HG03432 (cell line): ENCODE results near the gene STX8.

ENCODE experiments used
- ATAC-seq: cut with Tn5 transposase; IDR thresholded peaks from one replicate; pipeline ENCODE4 v1.9.1; 2021; ENCODE audit warnings: mild to moderate bottlenecking, moderate library complexity; ENCODE audit not compliant: unreplicated experiment

Gene STX8

DNA sequence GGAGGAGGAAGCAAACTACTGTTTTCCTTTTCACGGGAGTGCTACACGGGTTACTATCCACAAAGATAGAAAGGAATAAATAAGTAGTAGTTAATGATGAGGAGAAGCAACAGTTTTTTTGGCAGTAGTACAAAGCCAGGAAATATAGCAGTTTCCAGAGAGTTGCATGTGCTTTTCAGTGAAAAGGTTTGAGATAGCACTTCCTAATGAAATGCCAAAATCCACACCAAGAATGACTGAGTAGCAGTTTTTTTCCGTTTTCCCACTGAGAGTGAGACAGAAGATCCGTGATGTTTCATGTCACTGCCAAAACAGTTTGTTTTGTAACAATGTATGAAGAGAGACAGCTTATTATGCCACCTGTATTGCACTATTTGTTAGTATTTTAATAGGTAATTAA, 129.1 kb downstream of the STX8 start:
- ATAC-seq = no peak

- ATAC-seq = no peak
Observed at GRCh38 chr17:9445424-9445823, 130.2 kb downstream of the STX8 start.

DNA sequence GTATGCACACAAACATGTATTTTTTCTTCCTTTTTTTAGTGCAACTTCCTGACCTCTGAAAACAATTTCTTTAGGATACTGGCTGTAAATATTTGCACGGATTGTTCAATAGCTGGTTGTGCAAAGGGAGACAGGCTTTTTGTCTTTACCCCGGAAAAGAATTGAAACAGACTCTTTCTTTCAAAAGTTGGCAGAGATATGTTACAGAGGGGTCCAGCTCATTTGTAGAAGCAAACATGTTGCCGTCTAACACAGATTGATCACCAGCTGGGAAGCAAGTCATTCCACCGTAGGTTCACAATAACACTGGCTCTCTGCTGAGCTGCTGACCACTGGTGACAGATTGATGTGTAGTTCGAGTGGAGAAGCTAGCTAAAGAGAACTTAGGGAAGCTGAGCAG, 130.9 kb downstream of the STX8 start:
- ATAC-seq = no peak

DNA sequence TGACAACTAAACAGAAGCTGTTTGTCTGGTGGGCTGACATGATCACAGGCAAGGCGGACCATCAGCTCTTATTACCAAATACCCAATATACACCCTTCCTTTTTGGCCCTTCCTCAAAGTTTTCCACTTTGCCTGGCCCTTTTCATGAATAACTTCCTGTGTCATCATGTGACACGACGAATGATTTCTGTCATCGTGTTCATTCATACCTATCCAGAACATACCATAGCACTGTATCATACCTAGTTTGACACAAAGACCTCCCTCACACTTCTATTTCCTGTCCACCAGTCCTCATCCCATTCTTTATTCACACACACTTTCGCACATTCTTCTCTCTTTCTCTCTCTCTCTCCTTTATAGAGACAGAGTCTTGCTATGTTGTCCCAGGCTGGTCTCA, 131.8 kb downstream of the STX8 start:
- no peak for ATAC-seq

- no peak for ATAC-seq
Observed at GRCh38 chr17:9439851-9440250, 135.8 kb downstream of the STX8 start.

- no peak for ATAC-seq
Observed at GRCh38 chr17:9436630-9437029, 139.0 kb downstream of the STX8 start.

DNA sequence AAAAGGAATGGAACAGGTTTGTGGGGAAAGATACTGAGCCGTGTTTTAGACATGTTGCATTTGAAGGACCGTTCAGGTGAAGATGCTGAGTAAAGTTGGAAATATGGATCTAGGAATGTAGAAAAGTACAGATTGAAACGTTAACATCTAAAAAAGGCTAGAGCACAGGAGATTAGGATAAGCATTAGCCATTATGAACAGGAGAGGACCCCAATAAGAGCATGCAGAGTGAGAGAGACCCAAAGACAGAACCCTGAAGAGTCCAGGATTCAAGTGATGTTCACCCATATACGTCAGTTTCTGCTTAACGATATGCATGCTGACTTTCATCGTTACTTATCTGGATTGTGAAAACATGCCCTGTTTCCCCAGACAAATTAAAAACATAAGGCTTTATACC, 140.5 kb downstream of the STX8 start:
- no peak for ATAC-seq

GRCh38 chr17:9434642-9435057, 141.0 kb downstream of the STX8 start:
- no peak for ATAC-seq

GRCh38 chr17:9432934-9433421, 142.6 kb downstream of the STX8 start:
- ATAC-seq = no peak

DNA sequence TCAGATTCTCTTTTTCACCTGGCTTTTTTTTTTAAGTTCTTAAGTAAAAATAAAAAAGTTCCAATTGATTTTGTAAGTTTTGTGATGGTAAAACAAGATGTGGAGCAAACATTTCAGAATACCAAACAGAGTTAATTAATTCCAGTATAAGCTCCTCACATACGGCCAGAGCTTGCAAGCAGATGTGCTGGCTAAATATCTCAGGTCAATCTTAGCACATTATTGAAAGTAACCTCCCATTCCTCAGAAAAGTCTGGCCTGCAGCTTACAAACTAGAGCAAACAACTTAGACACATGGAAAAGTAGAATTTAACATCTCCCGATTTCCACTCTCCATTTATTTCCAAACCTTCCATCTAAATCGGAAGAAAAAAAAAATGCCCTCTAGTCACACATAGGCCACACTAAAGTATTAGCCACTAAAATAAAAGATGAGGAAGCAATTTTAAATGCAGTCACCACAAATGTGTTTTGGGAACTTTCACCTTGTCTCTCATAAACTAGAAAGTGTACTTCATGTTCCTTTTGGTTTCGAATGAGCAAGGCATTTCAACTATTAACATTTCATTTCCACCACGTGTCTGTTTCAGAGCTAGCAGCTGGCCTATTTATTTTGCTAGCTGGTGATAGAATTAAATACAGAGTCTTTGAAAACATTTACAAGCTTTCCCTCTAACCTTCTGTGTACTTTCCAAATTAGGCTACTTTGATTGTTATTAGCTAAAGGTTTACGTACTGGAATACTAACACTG, 143.3 kb downstream of the STX8 start:
- peak; percentile 80 for ATAC-seq

DNA sequence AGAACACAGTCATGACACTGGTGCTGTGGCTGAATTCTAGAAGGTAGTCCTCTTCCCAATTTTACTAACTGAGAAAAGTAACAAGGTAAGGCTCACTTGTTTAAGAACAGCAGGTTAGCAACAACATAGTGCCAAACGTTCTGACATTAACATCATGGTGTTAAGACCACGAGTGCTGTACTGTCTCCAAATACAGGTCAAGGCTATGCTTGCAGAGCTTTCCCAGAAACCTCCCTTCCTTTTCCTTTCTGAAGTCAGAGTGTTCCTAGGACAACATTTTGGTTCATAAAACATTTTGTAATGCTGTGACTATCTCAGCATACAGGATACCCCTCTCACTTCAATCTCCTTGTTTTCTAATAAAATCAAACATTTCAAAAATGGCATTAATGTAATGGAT, 144.0 kb downstream of the STX8 start:
- no peak for ATAC-seq

- no peak for ATAC-seq
Observed at GRCh38 chr17:9427465-9428315, 147.9 kb downstream of the STX8 start.

DNA sequence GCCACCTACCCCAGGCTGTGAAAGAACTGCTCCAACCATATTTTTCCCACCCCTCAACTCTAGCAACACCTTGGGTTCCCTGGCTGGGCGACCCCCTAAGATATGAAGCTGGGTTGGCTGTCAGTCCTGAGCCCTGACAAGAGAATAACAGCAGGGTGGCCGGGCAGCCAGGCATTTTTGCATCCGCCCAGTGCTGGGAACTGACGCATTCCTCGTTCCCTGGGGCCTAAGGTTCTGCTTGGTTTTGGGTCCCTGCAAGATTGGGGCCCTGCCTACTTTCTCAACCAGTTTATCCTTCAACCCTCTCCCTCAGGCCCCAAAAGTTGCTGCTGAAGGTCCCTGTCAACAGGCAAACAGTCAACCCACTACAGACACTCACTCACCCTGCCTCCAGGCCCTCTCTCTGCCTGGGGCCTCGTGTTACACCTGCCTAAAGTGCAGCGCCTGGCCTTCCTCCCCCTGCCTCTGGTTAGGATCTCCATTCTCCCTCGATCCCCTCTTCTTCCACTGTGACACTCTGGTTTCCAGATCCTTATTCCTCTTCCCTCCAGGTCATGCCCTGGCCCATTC, 151.5 kb downstream of the STX8 start:
- no peak for ATAC-seq

DNA sequence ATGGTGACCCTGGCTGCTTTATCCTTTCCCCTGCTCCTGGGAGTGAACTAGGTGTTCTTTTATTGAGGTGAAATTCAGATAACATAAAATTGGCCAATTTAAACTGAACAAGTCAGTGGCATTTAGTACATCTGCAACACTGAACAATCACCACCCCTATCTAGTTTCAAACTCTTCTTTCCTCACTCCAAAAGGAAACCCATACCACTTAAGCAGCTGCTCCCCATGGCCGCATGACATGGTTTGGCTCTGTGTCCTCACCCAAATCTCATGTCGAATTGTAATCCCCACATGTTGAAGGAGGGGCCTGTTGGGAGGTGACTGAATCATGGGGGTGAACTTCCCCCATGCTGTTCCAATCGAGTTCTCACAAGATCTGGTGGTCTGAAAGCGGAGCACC, 154.1 kb downstream of the STX8 start:
- ATAC-seq = no peak

DNA sequence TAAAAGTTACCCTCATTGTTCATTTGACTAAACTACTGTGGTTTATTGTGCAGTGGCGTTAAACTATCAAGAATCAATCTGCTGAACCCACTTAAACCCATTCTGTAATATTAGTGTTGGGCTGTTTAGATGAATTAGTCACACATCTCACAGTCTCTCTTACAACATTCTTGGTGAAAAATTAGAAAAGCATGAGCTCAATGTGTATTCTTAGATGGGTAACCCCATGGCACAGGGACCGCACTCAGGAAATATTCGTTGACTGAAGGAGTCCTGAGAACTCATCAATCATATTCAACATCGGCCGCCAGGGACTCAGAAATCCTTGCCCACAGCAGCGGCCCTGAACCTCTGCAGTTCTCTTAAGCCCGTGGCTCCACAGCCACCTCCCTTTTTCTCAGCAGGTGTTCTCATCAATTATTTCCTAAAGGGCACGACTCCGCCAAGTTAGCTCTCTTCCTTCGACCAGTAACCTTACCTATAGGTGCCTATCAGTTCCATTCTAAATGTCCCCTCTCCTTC, 155.6 kb downstream of the STX8 start:
- no peak for ATAC-seq

- peak; percentile 90 for ATAC-seq
Observed at GRCh38 chr17:9414471-9414870, 161.1 kb downstream of the STX8 start.

- ATAC-seq = no peak
Observed at GRCh38 chr17:9410737-9411136, 164.9 kb downstream of the STX8 start.

DNA sequence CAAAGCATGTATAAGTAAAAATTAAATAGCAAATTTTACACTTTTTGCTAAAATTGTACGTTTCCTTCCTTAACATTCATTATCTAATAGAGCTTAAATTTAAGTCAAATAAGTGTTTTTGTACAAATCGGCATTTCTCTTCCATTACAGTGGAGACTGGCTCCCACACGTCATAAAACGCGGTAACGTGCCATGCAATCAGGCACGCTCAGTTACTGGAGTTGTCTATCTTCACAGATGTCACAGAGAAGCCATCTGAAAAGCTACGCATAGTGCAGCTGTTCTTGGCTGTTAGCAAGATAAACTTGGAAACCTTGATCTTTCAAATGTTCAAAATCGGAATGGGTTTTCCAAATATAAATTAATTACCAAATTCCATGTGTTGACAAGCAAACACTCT, 165.3 kb downstream of the STX8 start:
- no peak for ATAC-seq

GRCh38 chr17:9409878-9410277, 165.7 kb downstream of the STX8 start:
- no peak for ATAC-seq

DNA sequence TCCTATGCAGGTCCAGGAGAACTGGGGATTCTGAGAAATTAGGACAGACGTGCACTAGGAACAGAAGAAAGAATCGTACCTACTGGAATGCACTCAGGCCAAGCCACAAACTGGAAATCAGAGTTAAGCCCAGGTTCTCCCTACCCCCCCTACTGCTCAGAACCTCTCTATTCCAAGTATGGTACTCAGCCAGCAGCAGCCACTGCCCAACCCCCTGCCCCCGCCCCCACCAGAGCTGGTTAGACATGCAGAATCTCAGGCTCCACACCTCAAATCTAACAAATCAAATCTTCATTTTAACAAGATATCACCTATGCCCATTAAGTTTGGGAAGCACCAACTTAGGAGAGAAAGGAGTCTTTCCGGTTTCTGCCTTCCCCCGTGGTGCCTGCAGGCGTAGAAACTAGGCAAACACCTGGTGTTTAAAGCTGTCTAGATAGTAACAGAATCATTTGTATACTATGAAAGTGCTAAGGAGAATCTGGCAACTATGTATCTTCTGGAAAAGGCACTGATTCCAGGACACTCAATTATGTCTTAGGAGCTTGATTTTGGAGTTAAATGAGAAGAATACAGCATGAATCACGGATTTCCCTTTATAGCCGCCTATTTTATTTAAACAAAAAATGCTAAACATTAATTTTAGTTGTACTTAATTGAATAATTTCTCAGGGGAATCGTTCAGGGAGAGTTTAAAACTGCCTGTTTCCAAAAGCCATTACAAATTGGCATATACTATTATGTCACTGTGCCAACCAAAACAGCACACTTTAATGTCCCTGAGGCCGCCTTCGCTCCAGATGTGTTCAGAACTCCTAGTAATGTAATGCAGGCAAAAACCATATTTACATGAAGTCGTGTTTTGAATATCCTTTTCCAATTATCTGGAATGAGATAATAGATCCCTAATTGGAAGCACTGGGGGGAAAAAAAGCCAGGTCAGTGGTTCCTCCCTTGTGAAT, 166.5 kb downstream of the STX8 start:
- ATAC-seq = no peak
